GM12875 (cell line): ENCODE measurements around the gene TBC1D22A.

Experiments used
- H3K4me3 ChIP-seq: one replicate; pipeline ENCODE4 v1.5.1; 2011; ENCODE audit warnings: low read depth, low read length, control low read depth
- TF ChIP-seq, protein P1 (sequence below): IDR thresholded peaks from 2 replicates; pipeline ENCODE4 v1.5.1; 2011; ENCODE audit warnings: low read depth, mild to moderate bottlenecking, control low read depth, inconsistent platforms, low read length, moderate library complexity, borderline replicate concordance; ENCODE audit not compliant: insufficient read depth

TBC1D22A gene

GRCh38 chr22:47218671-47219070 lies 456.2 kb downstream of the TBC1D22A start:
- TF ChIP-seq, protein P1, sequence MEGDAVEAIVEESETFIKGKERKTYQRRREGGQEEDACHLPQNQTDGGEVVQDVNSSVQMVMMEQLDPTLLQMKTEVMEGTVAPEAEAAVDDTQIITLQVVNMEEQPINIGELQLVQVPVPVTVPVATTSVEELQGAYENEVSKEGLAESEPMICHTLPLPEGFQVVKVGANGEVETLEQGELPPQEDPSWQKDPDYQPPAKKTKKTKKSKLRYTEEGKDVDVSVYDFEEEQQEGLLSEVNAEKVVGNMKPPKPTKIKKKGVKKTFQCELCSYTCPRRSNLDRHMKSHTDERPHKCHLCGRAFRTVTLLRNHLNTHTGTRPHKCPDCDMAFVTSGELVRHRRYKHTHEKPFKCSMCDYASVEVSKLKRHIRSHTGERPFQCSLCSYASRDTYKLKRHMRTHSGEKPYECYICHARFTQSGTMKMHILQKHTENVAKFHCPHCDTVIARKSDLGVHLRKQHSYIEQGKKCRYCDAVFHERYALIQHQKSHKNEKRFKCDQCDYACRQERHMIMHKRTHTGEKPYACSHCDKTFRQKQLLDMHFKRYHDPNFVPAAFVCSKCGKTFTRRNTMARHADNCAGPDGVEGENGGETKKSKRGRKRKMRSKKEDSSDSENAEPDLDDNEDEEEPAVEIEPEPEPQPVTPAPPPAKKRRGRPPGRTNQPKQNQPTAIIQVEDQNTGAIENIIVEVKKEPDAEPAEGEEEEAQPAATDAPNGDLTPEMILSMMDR: no peak
- no peak overlapping the region for H3K4me3 ChIP-seq

- TF ChIP-seq, protein P1: no peak
- H3K4me3 ChIP-seq: no peak overlapping the region
Observed at GRCh38 chr22:47219789-47220188, 457.3 kb downstream of the TBC1D22A start.

- TF ChIP-seq, protein P1: no peak
- H3K4me3 ChIP-seq: no peak overlapping the region
Observed at GRCh38 chr22:47220752-47221151, 458.3 kb downstream of the TBC1D22A start.

GRCh38 chr22:47221840-47222615 lies 459.6 kb downstream of the TBC1D22A start:
- no peak overlapping the region for H3K4me3 ChIP-seq
- TF ChIP-seq, protein P1: no peak
